GM19452 (cell line): ENCODE data around the gene NCAM2.

Source experiments
- ATAC-seq: cut with Tn5 transposase; IDR thresholded peaks from one replicate; pipeline ENCODE4 v1.9.1; 2021; ENCODE audit not compliant: unreplicated experiment

NCAM2 gene

GRCh38 chr21:20997636-20998455 lies at the start of gene NCAM2:
Gene NCAM2 (plus strand): TSS chr21:20998409.
- peak; percentile 59 for ATAC-seq

- no peak for ATAC-seq
Measured at GRCh38 chr21:20949884-20950283, 48.3 kb upstream of the NCAM2 start.

DNA sequence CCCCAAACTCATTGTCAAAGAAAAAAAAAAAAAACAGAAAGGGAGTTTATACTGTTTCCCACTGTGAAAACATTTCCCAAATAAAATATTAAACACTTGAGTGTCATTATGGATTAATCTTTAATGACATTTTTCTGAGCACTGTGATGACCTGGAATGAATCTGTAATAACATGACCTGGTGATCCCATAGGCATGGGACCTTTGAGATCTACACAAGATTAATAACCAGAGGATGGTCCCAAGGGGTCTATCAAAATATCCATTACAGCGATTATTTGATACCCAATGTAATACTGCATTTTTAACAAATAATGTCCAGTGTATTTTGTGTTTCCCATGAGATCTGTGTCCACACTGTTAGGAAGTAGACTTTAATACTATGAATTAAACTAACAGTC lies 32.4 kb upstream of the NCAM2 start:
- no peak for ATAC-seq

- no peak for ATAC-seq
Measured at GRCh38 chr21:20968391-20968790, 29.8 kb upstream of the NCAM2 start.

GRCh38 chr21:20970691-20971090 lies 27.5 kb upstream of the NCAM2 start:
- ATAC-seq: no peak

DNA sequence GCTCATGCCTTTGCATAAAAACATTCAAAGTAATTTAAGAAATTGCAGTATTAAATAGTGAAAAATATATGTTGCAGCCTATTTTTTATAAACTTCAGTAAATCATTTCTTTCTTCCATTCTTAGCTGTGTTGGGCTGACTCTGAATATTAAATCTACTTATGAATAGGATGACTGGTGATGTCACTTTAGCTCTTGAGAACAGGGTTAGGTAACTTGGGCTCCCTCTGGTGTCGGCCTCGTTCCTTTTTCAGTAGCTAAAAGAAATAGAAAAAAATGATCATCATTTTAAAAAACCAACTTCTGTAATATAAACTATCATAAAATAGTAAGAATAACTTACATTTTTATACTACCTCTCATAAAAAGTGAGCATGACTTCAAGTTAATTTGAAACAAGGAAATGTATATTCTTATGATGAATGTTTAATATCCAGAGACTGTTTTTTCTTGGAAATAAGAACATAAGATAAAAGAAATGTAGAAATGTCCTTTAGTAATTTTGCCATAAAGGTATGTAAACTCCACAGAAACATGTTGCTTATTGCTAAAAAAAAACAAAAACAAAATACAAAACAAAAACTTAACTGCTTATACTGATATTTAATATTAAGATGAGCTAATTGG lies 26.8 kb upstream of the NCAM2 start:
- no peak for ATAC-seq

- ATAC-seq: no peak
Measured at GRCh38 chr21:20994790-20995189, 3.4 kb upstream of the NCAM2 start.

DNA sequence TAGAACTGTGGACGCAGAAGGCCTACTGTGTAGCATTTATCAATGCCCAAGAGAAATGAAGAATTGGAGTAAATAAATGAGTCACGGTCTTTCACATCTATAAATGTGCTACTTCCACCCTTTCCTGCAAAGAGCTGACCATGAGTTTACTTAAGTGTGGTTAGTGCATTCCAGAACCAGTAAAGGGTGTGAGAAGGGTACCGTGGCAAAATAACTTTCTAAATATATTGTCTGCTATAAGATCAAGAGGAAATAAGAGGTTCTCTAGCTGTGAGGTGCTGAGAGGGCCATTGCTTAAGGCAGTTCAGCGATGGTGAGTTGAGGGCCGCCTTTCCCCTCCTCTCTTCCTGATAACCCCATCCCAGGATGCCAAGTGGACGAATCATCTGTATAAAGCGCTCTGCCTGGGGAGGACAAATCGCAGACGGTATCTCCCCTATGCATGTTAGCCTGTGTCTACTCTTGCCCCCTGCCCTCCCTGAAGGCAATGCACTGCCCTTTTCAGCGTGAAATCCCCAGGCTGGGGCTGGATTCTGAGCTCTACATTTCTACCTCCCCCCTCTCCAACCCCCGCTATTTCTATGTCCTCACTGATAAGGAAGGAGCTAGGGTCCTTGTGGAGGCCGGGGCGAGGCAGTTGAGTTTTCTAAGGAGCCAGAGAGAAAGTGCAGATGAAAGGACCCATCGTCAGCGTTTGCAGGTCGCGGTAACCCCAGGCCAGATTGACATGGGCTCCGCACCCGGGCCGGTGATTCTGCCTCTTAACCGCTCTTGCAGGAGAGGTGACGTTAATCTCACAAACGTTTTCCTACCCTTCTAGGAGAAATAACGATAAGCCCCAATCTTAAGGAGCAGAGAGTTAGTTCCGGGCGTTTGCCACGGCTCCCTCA lies 1.5 kb upstream of the NCAM2 start:
- ATAC-seq: no peak

GRCh38 chr21:20997311-20997635 lies 936 bp upstream of the NCAM2 start:
- ATAC-seq: no peak

GRCh38 chr21:20998456-20998789 lies 214 bp downstream of the NCAM2 start:
- ATAC-seq: peak; percentile 35

GRCh38 chr21:20998886-20999285 lies 677 bp downstream of the NCAM2 start:
- ATAC-seq: no peak

DNA sequence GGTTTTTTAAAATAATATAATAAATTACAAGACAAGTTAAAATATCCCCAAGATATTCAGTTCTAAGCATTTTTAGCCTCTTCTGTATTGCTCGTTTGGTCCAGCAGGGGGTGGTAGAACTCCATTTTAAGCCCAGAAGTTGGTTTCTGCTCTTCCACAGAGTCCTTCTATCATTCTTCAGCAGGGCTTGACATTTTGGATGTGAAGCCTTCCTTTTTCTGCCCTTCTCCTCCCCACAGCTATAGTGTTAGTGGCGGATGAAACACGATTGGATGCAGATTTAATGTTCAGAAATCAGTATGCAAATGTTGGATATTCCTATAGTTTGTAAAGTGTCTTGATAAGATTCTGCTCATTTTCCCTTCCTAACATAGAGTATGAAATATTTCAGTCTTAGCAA lies 1.4 kb downstream of the NCAM2 start:
- no peak for ATAC-seq

GRCh38 chr21:21000591-21001175 lies 2.5 kb downstream of the NCAM2 start:
- ATAC-seq: no peak

DNA sequence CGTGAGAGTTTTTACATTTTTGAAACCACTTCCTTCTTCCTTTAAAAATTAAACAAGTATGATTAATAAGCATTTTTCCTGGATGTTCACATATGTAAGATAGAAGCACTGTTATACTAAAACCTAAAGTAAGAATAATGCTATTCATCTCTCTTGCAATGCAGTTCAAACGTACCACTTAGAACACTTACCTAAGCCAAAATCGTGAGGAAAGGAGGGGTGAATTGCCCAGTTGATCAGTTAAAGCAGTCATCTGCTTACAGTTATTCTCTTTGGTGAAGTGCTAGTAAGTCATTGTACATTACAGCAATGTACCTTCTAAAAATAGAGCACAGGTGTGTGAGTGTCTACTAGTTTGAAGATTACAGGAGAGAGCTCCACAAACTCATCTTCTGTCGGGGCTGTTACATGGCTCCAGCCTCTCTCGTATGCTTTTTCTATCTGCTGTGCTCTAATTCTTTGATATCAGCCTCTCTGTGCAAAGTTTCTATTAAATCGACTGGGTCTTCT lies 3.4 kb downstream of the NCAM2 start:
- no peak for ATAC-seq

- no peak for ATAC-seq
Measured at GRCh38 chr21:21002153-21002552, 3.9 kb downstream of the NCAM2 start.

GRCh38 chr21:21003701-21004100 lies 5.5 kb downstream of the NCAM2 start:
- ATAC-seq: no peak

- ATAC-seq: no peak
Measured at GRCh38 chr21:21007606-21008005, 9.4 kb downstream of the NCAM2 start.

DNA sequence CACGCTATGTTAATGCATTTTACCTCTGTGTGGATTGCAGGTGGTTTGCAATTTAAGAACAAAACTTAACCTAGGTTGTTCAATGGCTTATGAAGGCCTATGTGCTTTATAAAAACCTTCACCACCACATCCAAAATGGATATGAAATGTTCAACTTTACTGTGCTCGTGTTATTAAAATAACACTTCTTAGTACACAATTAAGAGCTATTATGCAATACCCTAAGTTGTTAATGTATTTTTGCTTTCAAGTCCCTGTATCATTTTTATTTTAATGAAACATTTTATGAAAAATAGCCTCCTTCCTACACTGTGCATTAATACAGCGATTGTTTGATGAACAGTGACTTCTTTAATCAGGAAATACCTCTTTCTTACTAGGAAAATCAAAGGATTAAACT lies 12.0 kb downstream of the NCAM2 start:
- no peak for ATAC-seq

DNA sequence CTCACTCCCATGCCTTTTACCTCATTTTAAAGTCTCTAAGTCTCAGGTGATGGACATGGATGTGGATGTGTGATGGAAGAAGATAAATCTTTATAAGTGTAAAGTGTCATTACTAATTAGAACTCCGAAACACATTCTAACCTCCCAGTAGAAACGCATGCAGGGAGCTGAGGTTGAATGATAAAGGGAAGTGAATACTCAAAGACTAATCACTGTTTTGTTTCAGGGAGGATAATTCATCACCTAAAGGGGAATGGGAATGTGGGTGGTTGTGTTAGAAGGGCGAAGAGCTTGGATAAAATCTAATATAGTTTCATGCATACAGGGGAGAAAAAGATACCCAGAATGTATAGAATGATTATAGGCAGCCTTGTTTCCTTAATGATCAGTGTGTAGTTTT lies 12.5 kb downstream of the NCAM2 start:
- ATAC-seq: no peak

- no peak for ATAC-seq
Measured at GRCh38 chr21:21018821-21019220, 20.6 kb downstream of the NCAM2 start.

DNA sequence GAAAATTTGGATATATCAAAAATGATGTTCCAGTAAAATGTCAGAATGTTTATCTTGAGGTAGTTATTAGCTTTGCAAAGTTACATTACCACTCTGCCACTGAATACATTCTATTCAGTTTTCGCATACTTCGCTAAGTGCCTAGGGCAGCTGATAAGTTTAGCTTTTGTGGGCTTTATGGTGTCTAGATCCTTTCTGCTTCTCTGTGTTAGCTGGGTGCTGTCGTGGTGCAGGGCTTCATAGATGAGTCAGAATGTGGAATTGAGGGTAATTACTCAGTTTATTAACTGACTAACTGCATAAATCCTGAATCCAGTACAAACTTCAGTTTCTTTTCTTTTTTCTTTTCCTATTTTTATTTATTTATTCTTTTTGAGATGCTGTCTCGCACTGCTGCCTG lies 21.5 kb downstream of the NCAM2 start:
- no peak for ATAC-seq
